IMR-90 (cell line): ENCODE measurements around the gene GALNT14. TPM values are rescaled to one million over a fixed set of nuclear protein-coding genes. Genes with fewer than 3 reads are reported as not detected.

Experiments used
- ATAC-seq: fragments of 200-7000 bp; cut with Tn5 transposase; 2 replicates; pipeline ENCODE4 v1.9.1; 2020; ENCODE audit warnings: low read depth, mild to moderate bottlenecking, moderate library complexity
- BruUV-seq: library from RNA; stranded (reverse); fragments of 400-500 nt; replicated peaks from 2 replicates; lab custom pipeline; 2021; lab: Mats Ljungman, UMichigan
- CTCF ChIA-PET: fragments of 300-600 bp; formaldehyde crosslinking; extraction: SDS; loops from one replicate; lab custom pipeline; 2021; ENCODE audit warnings: antibody characterized with exemption; lab: Yijun Ruan, JAX
- POLR2A ChIA-PET: fragments of 300-600 bp; sonication (Branson Sonifier 250); formaldehyde crosslinking; loops from one replicate; lab custom pipeline; 2022; ENCODE audit warnings: antibody characterized with exemption; ENCODE audit not compliant: unreplicated experiment; lab: Charles Lee
- DNase-seq: peaks from one replicate; pipeline ENCODE4 v3.0.0; 2013
- H2AFZ ChIP-seq: replicated peaks from 2 replicates; pipeline ENCODE3; 2013; ENCODE audit warnings: low read length, mild to moderate bottlenecking; ENCODE audit not compliant: poor library complexity
- H2AK5ac ChIP-seq: 2 replicates; pipeline ENCODE4 v1.6.1; 2013; ENCODE audit warnings: low read depth, low read length, inconsistent platforms
- H2AK9ac ChIP-seq: replicated peaks from 2 replicates; pipeline ENCODE3; 2013; ENCODE audit warnings: mild to moderate bottlenecking, low read depth, low read length, moderate library complexity; ENCODE audit not compliant: poor library complexity
- H2BK120ac ChIP-seq: 2 replicates; pipeline ENCODE4 v1.6.1; 2013; ENCODE audit warnings: low read depth, low read length, inconsistent platforms
- H2BK15ac ChIP-seq: 3 replicates; pipeline ENCODE4 v1.6.1; 2013; ENCODE audit warnings: low read depth, low read length, inconsistent platforms
- H2BK20ac ChIP-seq: 2 replicates; pipeline ENCODE4 v1.6.1; 2013; ENCODE audit warnings: low read depth, mild to moderate bottlenecking, inconsistent platforms, low read length, moderate library complexity
- H2BK5ac ChIP-seq: 2 replicates; pipeline ENCODE4 v1.6.1; 2013; ENCODE audit warnings: mild to moderate bottlenecking, low read depth, low read length, inconsistent platforms; ENCODE audit not compliant: poor library complexity, severe bottlenecking
- H3K14ac ChIP-seq: replicated peaks from 2 replicates; pipeline ENCODE4 v1.6.1; 2013; ENCODE audit warnings: low read depth, low read length, inconsistent platforms
- H3K18ac ChIP-seq: 2 replicates; pipeline ENCODE4 v1.6.1; 2013; ENCODE audit warnings: low read depth, low read length, control low read depth
- H3K23ac ChIP-seq: 2 replicates; pipeline ENCODE4 v1.6.1; 2013; ENCODE audit warnings: low read depth, low read length, inconsistent platforms
- H3K27ac ChIP-seq: 2 replicates; pipeline ENCODE4 v1.5.1; 2013; ENCODE audit warnings: mild to moderate bottlenecking, control low read depth, low read length; ENCODE audit not compliant: insufficient read depth
- H3K27me3 ChIP-seq: 2 replicates; pipeline ENCODE4 v1.6.1; 2013; ENCODE audit warnings: low read length; ENCODE audit not compliant: control insufficient read depth, insufficient read depth
- H3K36me3 ChIP-seq: 2 replicates; pipeline ENCODE4 v1.6.1; 2013; ENCODE audit warnings: low read length, mixed read lengths; ENCODE audit not compliant: control insufficient read depth, insufficient read depth
- H3K4ac ChIP-seq: 2 replicates; pipeline ENCODE4 v1.6.1; 2013; ENCODE audit warnings: low read depth, low read length, inconsistent platforms
- H3K4me1 ChIP-seq: 2 replicates; pipeline ENCODE4 v1.6.1; 2013; ENCODE audit warnings: low read length, mixed read lengths; ENCODE audit not compliant: control insufficient read depth, insufficient read depth
- H3K4me2 ChIP-seq: 2 replicates; pipeline ENCODE4 v1.6.1; 2013; ENCODE audit warnings: low read depth, mild to moderate bottlenecking, control low read depth, low read length, moderate library complexity
- H3K4me3 ChIP-seq: 2 replicates; pipeline ENCODE4 v1.5.1; 2013; ENCODE audit warnings: low read depth, mild to moderate bottlenecking, control low read depth, low read length, moderate library complexity; ENCODE audit not compliant: insufficient read depth
- H3K56ac ChIP-seq: 2 replicates; pipeline ENCODE4 v1.6.1; 2013; ENCODE audit warnings: low read length, inconsistent platforms; ENCODE audit not compliant: insufficient read depth; ENCODE audit errors: extremely low read depth
- H3K79me1 ChIP-seq, 2 experiments: 2 replicates each; pipeline ENCODE4 v1.6.1; 2013; ENCODE audit warnings: low read length in 2 of 2, inconsistent platforms in 1 of 2, low read depth in 1 of 2
- H3K9ac ChIP-seq: 2 replicates; pipeline ENCODE4 v1.6.1; 2013; ENCODE audit warnings: low read depth, low read length, control low read depth
- H3K9me1 ChIP-seq: 2 replicates; pipeline ENCODE4 v1.6.1; 2013; ENCODE audit warnings: low read length, inconsistent platforms; ENCODE audit not compliant: insufficient read depth
- H3K9me3 ChIP-seq: 2 replicates; pipeline ENCODE4 v1.6.1; 2013; ENCODE audit warnings: low read length; ENCODE audit not compliant: control insufficient read depth, insufficient read depth
- H4K20me1 ChIP-seq: 2 replicates; pipeline ENCODE4 v1.6.1; 2013; ENCODE audit warnings: low read length, inconsistent platforms; ENCODE audit not compliant: insufficient read depth
- H4K5ac ChIP-seq: 2 replicates; pipeline ENCODE4 v1.6.1; 2013; ENCODE audit warnings: mild to moderate bottlenecking, low read depth, low read length, control low read depth
- H4K8ac ChIP-seq, 2 experiments: 2 replicates each; pipeline ENCODE4 v1.6.1; 2013; ENCODE audit warnings: low read depth in 2 of 2, low read length in 2 of 2, control low read depth in 1 of 2, inconsistent platforms in 1 of 2
- H4K91ac ChIP-seq: 2 replicates; pipeline ENCODE4 v1.6.1; 2013; ENCODE audit warnings: low read depth, low read length, inconsistent platforms; ENCODE audit not compliant: insufficient read depth
- MAZ ChIP-seq: IDR thresholded peaks from 2 replicates; pipeline ENCODE4 v1.6.1; 2012; ENCODE audit warnings: low read depth, mild to moderate bottlenecking, low read length, improper control_type of control experiment, moderate library complexity, borderline replicate concordance
- NFE2L2 ChIP-seq: fragments of 150-350 bp; IDR thresholded peaks from 2 replicates; pipeline ENCODE4 v1.6.1; 2016; ENCODE audit warnings: low read depth, mild to moderate bottlenecking, low read length
- POLR2A ChIP-seq: IDR thresholded peaks from 2 replicates; pipeline ENCODE4 v1.6.1; 2012; ENCODE audit warnings: mild to moderate bottlenecking, low read depth, low read length
- WGBS, 2 experiments: methylation state at CpG; one replicate each; pipeline versions ENCODE4 v1.1.5 to v1.1.7; 2013; ENCODE audit warnings: missing lambda C conversion rate in 2 of 2; ENCODE audit not compliant: insufficient read length in 1 of 2; ENCODE audit errors: extremely low coverage in 2 of 2; 5-methylcytosine and 5-hydroxymethylcytosine counted together
- dilution Hi-C: fragments of 300-500 bp; cut with HindIII; formaldehyde crosslinking; loops from one replicate; pipeline ENCODE4 v1.14.3; 2018; ENCODE audit warnings: low sequenced_read_pairs; ENCODE audit not compliant: unreplicated experiment
- in situ Hi-C: fragments of 300-500 bp; cut with MboI; formaldehyde crosslinking; loops from 3 replicates; pipeline ENCODE4 v1.14.3; 2019; ENCODE audit warnings: low sequenced_read_pairs, inconsistent platforms, mixed read lengths
- intact Hi-C: fragments of 100-400 bp; cut with micrococcal nuclease; formaldehyde crosslinking; loops from 2 replicates; pipeline ENCODE4 v1.10.0; 2022
- polyA plus RNA-seq, 3 experiments: library from polyadenylated mRNA; depleted of rRNA; stranded (reverse); fragments of >200 nt; gene quantifications; 2 replicates each; pipeline ENCODE4 v1.2.3, GENCODE V29; 2012; ENCODE audit warnings: low replicate concordance in 1 of 3
- total RNA-seq: library from RNA; depleted of rRNA; stranded (reverse); fragments of >200 nt; gene quantifications from 2 replicates; pipeline ENCODE4 v1.2.3, GENCODE V29; 2012

GALNT14 gene
- total and polyA plus RNA-seq, 2 of the 4 experiments (the other 2 are of a cell fraction) = 0.15 to 0.18 TPM

GRCh38 chr2:31148514-31148913 lies 10.3 kb upstream of the GALNT14 start:
- Histone ChIP-seq H3K4me1 (no peaks in the 10 kb centered on the region), H3K4me3 (no peak overlapping the region), H4K20me1 (no peaks in the 10 kb centered on the region), H2AFZ (no peak overlapping the region), H3K27me3 (peaks cover 6% of the 10 kb centered on the region), H3K18ac (no peak overlapping the region), H3K14ac (no peak overlapping the region), H3K9me1 (no peaks in the 10 kb centered on the region), H3K4me2 (no peak overlapping the region), H4K91ac (no peak overlapping the region), H4K8ac (no peak overlapping the region), H3K36me3 (no peaks in the 10 kb centered on the region), H4K5ac (no peak overlapping the region), H3K56ac (no peak overlapping the region), H3K9me3 (no peaks in the 10 kb centered on the region), H3K4ac (no peak overlapping the region), H3K79me1 (no peaks in the 10 kb centered on the region), H2BK15ac (no peak overlapping the region), H2AK5ac (no peak overlapping the region), H2BK120ac (no peak overlapping the region), H2BK20ac (no peak overlapping the region), H3K27ac (no peak overlapping the region), H2AK9ac (no peak overlapping the region), H3K23ac (no peak overlapping the region), H3K9ac (no peak overlapping the region), H2BK5ac (no peak overlapping the region)
- intact Hi-C loops = no loop called here
- WGBS, 2 experiments = no CpG with 5 or more reads among the region's 2 CpGs
- DNase-seq (no peak), ATAC-seq (no peak)
- in situ Hi-C loops = no loop called here
- TF ChIP-seq NFE2L2 (no peak), MAZ (no peak), POLR2A (no peak)
- CTCF ChIA-PET = no interaction called here
- POLR2A ChIA-PET = no interaction called here
- BruUV-seq = no TSS peak
- dilution Hi-C loops = no loop called here
